PC-9 (cell line): ENCODE data around the gene PDPR. TPM values are rescaled to one million over a fixed set of nuclear protein-coding genes. Genes with fewer than 3 reads are reported as not detected.
"Not testable (repeated sequence)": the region's sequence is repeated elsewhere in the genome, so short reads cannot be mapped to it uniquely, and the experiment has no call there.

Source experiments
- BruUV-seq: library from RNA; stranded (reverse); fragments of 400-500 nt; replicated peaks from 2 replicates; lab custom pipeline; 2021; lab: Mats Ljungman, UMichigan
- CTCF ChIA-PET: fragments of 300-600 bp; sonication (Branson Sonifier 250); formaldehyde crosslinking; loops from one replicate; lab custom pipeline; 2022; ENCODE audit warnings: antibody characterized with exemption; lab: Charles Lee
- POLR2A ChIA-PET: fragments of 300-600 bp; sonication (Branson Sonifier 250); formaldehyde crosslinking; loops from one replicate; lab custom pipeline; 2022; ENCODE audit warnings: antibody characterized with exemption; ENCODE audit not compliant: unreplicated experiment; lab: Charles Lee
- DNase-seq, 2 experiments: peaks; one replicate each; pipeline versions ENCODE4 v3.0.0 to v3.0.0-alpha.2; 2015 to 2022; ENCODE audit warnings: mixed read lengths in 1 of 2
- H2AFZ ChIP-seq: fragments of 200-600 bp; sonication (generic); 2 replicates; pipeline ENCODE4 v1.8.1; 2017; ENCODE audit warnings: antibody characterized with exemption
- H3F3A ChIP-seq: fragments of 200-600 bp; sonication (generic); 2 replicates; pipeline ENCODE4 v1.8.1; 2017; ENCODE audit warnings: antibody characterized with exemption, mild to moderate bottlenecking, low read depth; ENCODE audit not compliant: insufficient read depth
- H3K27ac ChIP-seq: fragments of 200-600 bp; sonication (generic); 2 replicates; pipeline ENCODE4 v1.6.1; 2016; ENCODE audit warnings: mixed run types
- H3K27me3 ChIP-seq: fragments of 200-600 bp; sonication (generic); 2 replicates; pipeline ENCODE4 v1.6.1; 2016; ENCODE audit warnings: low read depth, mixed run types; ENCODE audit not compliant: insufficient read depth
- H3K36me3 ChIP-seq: fragments of 200-600 bp; sonication (generic); 2 replicates; pipeline ENCODE4 v1.6.1; 2016; ENCODE audit warnings: low read depth, mixed run types
- H3K4me1 ChIP-seq: fragments of 200-600 bp; sonication (generic); replicated peaks from 2 replicates; pipeline ENCODE4 v1.6.1; 2016; ENCODE audit warnings: mixed run types; ENCODE audit not compliant: insufficient read depth
- H3K4me2 ChIP-seq: fragments of 200-600 bp; sonication (generic); 2 replicates; pipeline ENCODE4 v1.6.1; 2017; ENCODE audit warnings: mixed run types
- H3K4me3 ChIP-seq: fragments of 200-600 bp; sonication (generic); 2 replicates; pipeline ENCODE4 v1.6.1; 2016; ENCODE audit warnings: mixed run types
- H3K79me2 ChIP-seq: fragments of 200-600 bp; sonication (generic); 2 replicates; pipeline ENCODE4 v1.6.1; 2017; ENCODE audit warnings: low read depth, mixed run types
- H3K9me2 ChIP-seq: fragments of 200-600 bp; sonication (generic); 2 replicates; pipeline ENCODE4 v1.8.1; 2017; ENCODE audit warnings: mild to moderate bottlenecking; ENCODE audit not compliant: insufficient read depth
- H3K9me3 ChIP-seq: fragments of 200-600 bp; sonication (generic); 2 replicates; pipeline ENCODE4 v1.8.1; 2016; ENCODE audit warnings: low read depth; ENCODE audit not compliant: insufficient read depth
- H4K20me1 ChIP-seq: fragments of 200-600 bp; sonication (generic); 2 replicates; pipeline ENCODE4 v1.8.1; 2017; ENCODE audit not compliant: insufficient read depth
- intact Hi-C: fragments of 100-400 bp; cut with micrococcal nuclease; formaldehyde crosslinking; loops from one replicate; pipeline ENCODE4 v1.10.0; 2022; ENCODE audit not compliant: unreplicated experiment
- total RNA-seq: library from RNA; stranded (reverse); gene quantifications from 2 replicates; pipeline ENCODE4 v1.2.3, GENCODE V29; 2021

PDPR gene
- total RNA-seq, 1 experiment from 2014 or later, result 48.8 TPM

DNA sequence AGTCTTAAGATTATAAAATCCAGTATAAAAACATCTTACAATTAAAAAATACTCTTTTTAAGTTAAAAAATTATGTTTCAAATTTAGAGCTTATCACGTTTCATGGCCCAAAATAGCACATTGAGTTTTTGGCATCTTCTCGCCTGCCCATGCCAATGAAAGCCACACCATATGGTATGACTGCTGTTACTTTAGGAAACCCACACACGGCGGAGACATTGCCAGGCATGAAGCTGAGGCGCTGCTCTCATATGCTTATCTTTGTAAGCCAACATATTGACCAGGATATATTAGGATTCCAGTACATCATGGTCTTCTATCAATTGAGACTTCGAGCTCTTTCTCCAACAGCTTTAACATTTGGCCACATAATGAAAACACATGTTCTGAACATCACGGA, 32.9 kb upstream of the PDPR start:
- POLR2A ChIA-PET, H2AFZ ChIP-seq, H3K27me3 ChIP-seq, CTCF ChIA-PET, H3K9me2 ChIP-seq, DNase-seq, H3K4me3 ChIP-seq, intact Hi-C loops, H3K36me3 ChIP-seq, BruUV-seq, H4K20me1 ChIP-seq, H3K9me3 ChIP-seq, H3K4me1 ChIP-seq, H3F3A ChIP-seq, H3K79me2 ChIP-seq, H3K4me2 ChIP-seq, H3K27ac ChIP-seq: not testable (repeated sequence)

DNA sequence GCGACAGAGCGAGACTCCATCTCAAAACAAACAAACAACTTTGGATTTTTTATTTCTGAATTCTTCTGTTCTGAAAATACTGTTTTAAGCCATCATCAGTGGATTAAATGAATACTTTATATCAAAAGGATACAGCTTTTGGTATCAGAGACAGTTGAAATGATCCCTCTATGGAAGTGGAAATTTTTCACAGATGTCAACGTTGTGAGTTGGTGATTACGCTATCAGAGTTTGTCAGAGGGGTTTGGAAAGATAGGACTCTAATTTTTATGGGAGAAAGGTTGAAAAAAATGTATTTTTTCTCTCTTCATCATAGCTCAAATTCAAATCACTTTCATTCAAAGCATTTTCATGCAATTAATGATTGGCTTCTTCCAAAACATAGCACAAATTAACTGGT, 30.2 kb upstream of the PDPR start:
- H3K27ac ChIP-seq, H3K9me2 ChIP-seq, H3K79me2 ChIP-seq, H4K20me1 ChIP-seq, H3K4me2 ChIP-seq, intact Hi-C loops, H3F3A ChIP-seq, H3K4me1 ChIP-seq, DNase-seq, H3K9me3 ChIP-seq, H3K4me3 ChIP-seq, H3K36me3 ChIP-seq, H3K27me3 ChIP-seq, H2AFZ ChIP-seq, POLR2A ChIA-PET, CTCF ChIA-PET, BruUV-seq: not testable (repeated sequence)

DNA sequence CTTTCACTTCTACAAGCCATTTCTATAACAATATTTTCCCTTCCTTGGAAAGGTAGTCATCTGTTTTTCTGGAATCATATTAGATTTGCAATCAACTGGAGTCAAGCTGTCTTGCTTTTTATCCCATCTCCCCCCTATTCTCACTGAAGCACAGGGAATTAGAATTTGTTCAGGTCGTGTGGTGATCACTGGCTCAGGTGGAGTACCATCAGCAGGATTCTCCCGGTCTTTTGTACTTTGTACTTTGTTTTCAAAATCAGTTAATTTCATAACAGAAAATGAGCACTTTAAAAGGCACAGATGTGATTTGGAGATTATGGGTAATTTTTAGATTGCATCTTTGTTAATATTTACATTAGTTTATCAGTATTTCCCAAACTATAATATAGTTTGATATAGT, 26.0 kb upstream of the PDPR start:
- H3K27ac ChIP-seq, H3K9me2 ChIP-seq, POLR2A ChIA-PET, H3K36me3 ChIP-seq, H3K27me3 ChIP-seq, DNase-seq, H3K4me2 ChIP-seq, BruUV-seq, CTCF ChIA-PET, H3K79me2 ChIP-seq, H2AFZ ChIP-seq, intact Hi-C loops, H3K4me1 ChIP-seq, H3K9me3 ChIP-seq, H3K4me3 ChIP-seq, H4K20me1 ChIP-seq, H3F3A ChIP-seq: not testable (repeated sequence)

DNA sequence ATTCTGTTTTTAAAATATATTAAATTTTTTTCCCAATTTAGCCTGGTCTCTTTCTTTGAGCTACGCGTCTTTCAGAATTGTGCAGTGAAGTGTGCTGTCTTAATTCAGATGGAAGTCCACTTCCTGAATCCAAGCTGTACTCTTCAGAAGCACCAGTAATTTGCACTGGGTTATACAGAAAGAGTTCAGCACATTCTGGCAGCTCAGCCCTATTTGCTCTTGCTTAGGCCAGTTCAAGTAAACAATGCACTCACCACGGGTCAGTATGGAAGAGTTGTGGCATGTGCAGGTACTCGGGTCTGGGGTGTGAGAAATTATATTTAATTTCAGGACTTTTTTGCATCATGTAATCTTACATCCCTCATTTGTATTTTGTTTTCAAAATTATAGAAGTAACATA, 25.3 kb upstream of the PDPR start:
- H2AFZ ChIP-seq, BruUV-seq, H3K79me2 ChIP-seq, H4K20me1 ChIP-seq, H3K27ac ChIP-seq, POLR2A ChIA-PET, H3F3A ChIP-seq, H3K9me2 ChIP-seq, H3K27me3 ChIP-seq, H3K4me2 ChIP-seq, DNase-seq, H3K4me1 ChIP-seq, CTCF ChIA-PET, H3K4me3 ChIP-seq, H3K9me3 ChIP-seq, H3K36me3 ChIP-seq, intact Hi-C loops: not testable (repeated sequence)

DNA sequence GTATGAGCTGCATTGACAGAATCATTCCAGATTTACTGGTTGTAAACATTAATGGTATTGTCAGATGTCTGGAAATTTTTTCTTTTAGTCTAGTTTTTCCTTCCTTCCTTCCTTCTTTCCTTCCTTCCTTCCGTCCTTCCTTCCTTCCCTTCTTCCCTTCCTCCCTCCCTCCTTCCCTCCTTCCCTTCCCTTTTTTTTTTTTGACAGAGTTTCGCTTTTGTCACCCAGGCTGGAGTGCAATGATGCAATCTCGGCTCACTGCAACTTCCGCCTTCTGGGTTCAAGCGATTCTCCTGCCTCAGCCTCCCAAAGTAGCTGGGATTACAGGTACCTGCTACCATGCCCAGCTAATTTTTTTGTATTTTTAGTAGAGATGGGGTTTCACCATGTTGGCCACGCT, 24.8 kb upstream of the PDPR start:
- CTCF ChIA-PET, intact Hi-C loops, BruUV-seq: not testable (repeated sequence)

DNA sequence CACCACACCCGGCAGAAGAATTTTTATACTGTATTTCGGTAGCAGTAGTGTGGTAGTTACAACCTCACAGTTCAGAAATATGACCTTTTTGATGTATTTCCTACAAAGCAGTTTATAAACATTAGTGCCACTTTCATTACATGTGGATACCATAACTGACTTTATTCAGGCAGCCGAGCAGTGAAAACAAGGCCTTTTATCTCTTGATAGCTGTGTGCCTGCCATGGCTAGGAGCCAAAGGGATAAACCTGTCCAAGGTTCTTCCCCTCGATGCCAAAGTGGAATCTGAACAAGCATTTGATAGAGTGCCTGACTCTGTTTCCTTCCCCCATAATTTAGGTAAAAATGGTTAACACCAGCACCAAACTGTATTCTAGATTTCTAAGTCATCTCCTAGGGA, 23.0 kb upstream of the PDPR start:
- H3K27me3 ChIP-seq, H3K9me3 ChIP-seq, H2AFZ ChIP-seq, DNase-seq, H3K4me3 ChIP-seq, intact Hi-C loops, H3K36me3 ChIP-seq, POLR2A ChIA-PET, BruUV-seq, CTCF ChIA-PET, H3K4me1 ChIP-seq, H3K27ac ChIP-seq, H3F3A ChIP-seq, H4K20me1 ChIP-seq, H3K4me2 ChIP-seq, H3K9me2 ChIP-seq, H3K79me2 ChIP-seq: not testable (repeated sequence)

More for the DNA sequence above, 24.8 kb upstream of the PDPR start:
- H2AFZ ChIP-seq, H3K4me3 ChIP-seq, H3F3A ChIP-seq, H3K4me1 ChIP-seq, H4K20me1 ChIP-seq, H3K27me3 ChIP-seq, H3K27ac ChIP-seq, H3K9me3 ChIP-seq, H3K79me2 ChIP-seq, H3K4me2 ChIP-seq, H3K9me2 ChIP-seq, DNase-seq, POLR2A ChIA-PET, H3K36me3 ChIP-seq: not testable (repeated sequence)

DNA sequence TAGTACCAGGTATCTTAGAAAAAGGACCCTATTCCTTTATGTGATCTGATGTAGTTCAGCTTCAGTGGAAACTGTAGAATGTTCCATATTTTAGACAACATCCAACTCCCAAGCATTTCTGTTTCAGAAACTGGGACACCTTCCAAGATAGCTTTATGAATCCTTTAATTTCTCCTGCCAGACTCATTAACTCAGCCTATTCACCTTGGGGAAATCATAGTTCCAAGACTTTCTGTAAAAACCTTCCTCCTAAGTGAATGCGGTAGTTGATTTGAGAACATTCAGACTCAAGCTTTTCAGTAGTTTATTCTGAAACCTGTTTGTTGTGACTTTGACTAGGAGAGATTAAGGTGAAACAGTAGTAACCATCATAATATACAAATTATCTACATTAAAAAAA, 20.0 kb upstream of the PDPR start:
- H3K9me2 ChIP-seq, BruUV-seq, intact Hi-C loops, H4K20me1 ChIP-seq, DNase-seq, H3K9me3 ChIP-seq, H3K27me3 ChIP-seq, H3K4me2 ChIP-seq, H3K27ac ChIP-seq, H3K36me3 ChIP-seq, H3K4me3 ChIP-seq, H3K79me2 ChIP-seq, H2AFZ ChIP-seq, H3K4me1 ChIP-seq, POLR2A ChIA-PET, CTCF ChIA-PET, H3F3A ChIP-seq: not testable (repeated sequence)
